Gastroesophageal sphincter (tissue), 3 donors: ENCODE measurements around the gene DENND1B.

Experiments used
- POLR2A ChIP-seq, 2 donors: fragments of 450-650 bp; IDR thresholded peaks; one replicate each; pipeline ENCODE4 v1.6.1; 2017; ENCODE audit warnings: antibody characterized with exemption in 2 of 2, mild to moderate bottlenecking in 2 of 2, moderate library complexity in 1 of 2
- TF ChIP-seq, protein P1 (sequence below), 4 experiments: fragments of 200-600 bp in 2 of 4; fragments of 450-650 bp in 2 of 4; sonication (generic) in 1 of 4; IDR thresholded peaks; one replicate each; pipeline ENCODE4 v1.5.1; 2017 to 2019; ENCODE audit warnings: antibody characterized with exemption in 4 of 4, mild to moderate bottlenecking in 2 of 4, moderate library complexity in 2 of 4

GRCh38 chr1:197666769-197667285 lies 108.5 kb downstream of the DENND1B start:
- TF ChIP-seq, protein P1, sequence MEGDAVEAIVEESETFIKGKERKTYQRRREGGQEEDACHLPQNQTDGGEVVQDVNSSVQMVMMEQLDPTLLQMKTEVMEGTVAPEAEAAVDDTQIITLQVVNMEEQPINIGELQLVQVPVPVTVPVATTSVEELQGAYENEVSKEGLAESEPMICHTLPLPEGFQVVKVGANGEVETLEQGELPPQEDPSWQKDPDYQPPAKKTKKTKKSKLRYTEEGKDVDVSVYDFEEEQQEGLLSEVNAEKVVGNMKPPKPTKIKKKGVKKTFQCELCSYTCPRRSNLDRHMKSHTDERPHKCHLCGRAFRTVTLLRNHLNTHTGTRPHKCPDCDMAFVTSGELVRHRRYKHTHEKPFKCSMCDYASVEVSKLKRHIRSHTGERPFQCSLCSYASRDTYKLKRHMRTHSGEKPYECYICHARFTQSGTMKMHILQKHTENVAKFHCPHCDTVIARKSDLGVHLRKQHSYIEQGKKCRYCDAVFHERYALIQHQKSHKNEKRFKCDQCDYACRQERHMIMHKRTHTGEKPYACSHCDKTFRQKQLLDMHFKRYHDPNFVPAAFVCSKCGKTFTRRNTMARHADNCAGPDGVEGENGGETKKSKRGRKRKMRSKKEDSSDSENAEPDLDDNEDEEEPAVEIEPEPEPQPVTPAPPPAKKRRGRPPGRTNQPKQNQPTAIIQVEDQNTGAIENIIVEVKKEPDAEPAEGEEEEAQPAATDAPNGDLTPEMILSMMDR (IDR thresholded peaks at IDR 0.05), result no peak
- TF ChIP-seq POLR2A (IDR thresholded peaks at IDR 0.05), result no peak
